ENCODE data around the gene FAM13A. TPM values are rescaled to one million over a fixed set of nuclear protein-coding genes. Genes with fewer than 3 reads are reported as not detected.
A peak's percentile ranks its signal among the peaks of the same experiment; 100 is the strongest.

Gene FAM13A
- total RNA-seq, 1 donor from 2014 or later: 57.7 TPM

GRCh38 chr4:88940506-88940905 is 116.5 kb downstream of the FAM13A start:
- Mint-ChIP-seq H3K4me3 (no peak overlapping the region), H3K27me3 (ENCODE audit: low read depth) (no peaks in the 10 kb centered on the region), H3K9me3 (no peaks in the 10 kb centered on the region), H3K4me1 (peaks cover 23% of the 10 kb centered on the region), H3K36me3 (peaks cover 6% of the 10 kb centered on the region), H3K27ac (no peak overlapping the region)
- no peak for DNase-seq (ENCODE audit: low spot score in 2 of 2, unreplicated experiment in 2 of 2)
- TF ChIP-seq CTCF (IDR thresholded peaks at IDR 0.05; ENCODE audit: unreplicated experiment): no peak

- no peak for TF ChIP-seq CTCF (IDR thresholded peaks at IDR 0.05; ENCODE audit: unreplicated experiment)
- no peak overlapping the region for H3K27ac Mint-ChIP-seq
- H3K9me3 Mint-ChIP-seq: no peaks in the 10 kb centered on the region
- no peak for DNase-seq (ENCODE audit: low spot score in 2 of 2, unreplicated experiment in 2 of 2)
- no peak overlapping the region for H3K4me3 Mint-ChIP-seq
- H3K36me3 Mint-ChIP-seq: peaks cover 11% of the 10 kb centered on the region
- peaks cover 23% of the 10 kb centered on the region for H3K4me1 Mint-ChIP-seq
- H3K27me3 Mint-ChIP-seq (ENCODE audit: low read depth): no peaks in the 10 kb centered on the region
These were observed 117.3 kb downstream of the FAM13A start for GRCh38 chr4:88939697-88940096.

- no peak for TF ChIP-seq CTCF (IDR thresholded peaks at IDR 0.05; ENCODE audit: unreplicated experiment)
- peaks cover 20% of the 10 kb centered on the region for H3K4me1 Mint-ChIP-seq
- peak overlapping the region; percentile 27 for H3K27ac Mint-ChIP-seq
- peaks cover 11% of the 10 kb centered on the region for H3K36me3 Mint-ChIP-seq
- no peak for DNase-seq (ENCODE audit: low spot score in 2 of 2, unreplicated experiment in 2 of 2)
- no peak overlapping the region for H3K4me3 Mint-ChIP-seq
- H3K9me3 Mint-ChIP-seq: no peaks in the 10 kb centered on the region
- H3K27me3 Mint-ChIP-seq (ENCODE audit: low read depth): no peaks in the 10 kb centered on the region
These were observed 118.8 kb downstream of the FAM13A start for GRCh38 chr4:88938138-88938537.

- Mint-ChIP-seq H3K4me3 (no peak overlapping the region), H3K36me3 (peaks cover 6% of the 10 kb centered on the region), H3K27me3 (ENCODE audit: low read depth) (no peaks in the 10 kb centered on the region), H3K9me3 (no peaks in the 10 kb centered on the region), H3K27ac (peak overlapping the region; percentile 59), H3K4me1 (peaks cover 20% of the 10 kb centered on the region)
- no peak for TF ChIP-seq CTCF (IDR thresholded peaks at IDR 0.05; ENCODE audit: unreplicated experiment)
- no peak for DNase-seq (ENCODE audit: low spot score in 2 of 2, unreplicated experiment in 2 of 2)
These were observed 119.9 kb downstream of the FAM13A start for GRCh38 chr4:88937081-88937480.

GRCh38 chr4:88933414-88934160 is 123.4 kb downstream of the FAM13A start:
- no peak overlapping the region for H3K27ac Mint-ChIP-seq
- H3K36me3 Mint-ChIP-seq: peaks cover 24% of the 10 kb centered on the region
- H3K27me3 Mint-ChIP-seq (ENCODE audit: low read depth): no peaks in the 10 kb centered on the region
- H3K9me3 Mint-ChIP-seq: peaks cover 14% of the 10 kb centered on the region
- TF ChIP-seq CTCF (IDR thresholded peaks at IDR 0.05; ENCODE audit: unreplicated experiment): no peak
- DNase-seq (ENCODE audit: low spot score in 2 of 2, unreplicated experiment in 2 of 2): no peak
- H3K4me1 Mint-ChIP-seq: peaks cover 16% of the 10 kb centered on the region
- no peak overlapping the region for H3K4me3 Mint-ChIP-seq

Measured in mesothelial cell of epicardium (in vitro differentiated cells).